ES-I3 (cell line): ENCODE data around the gene MAPKAP1.

Experiments
- H3K36me3 ChIP-seq: 2 replicates; pipeline ENCODE4 v1.6.1; 2013; ENCODE audit warnings: mild to moderate bottlenecking, low read length, control low read depth, moderate library complexity; ENCODE audit not compliant: insufficient read depth
- H3K4me1 ChIP-seq: 2 replicates; pipeline ENCODE4 v1.6.1; 2013; ENCODE audit warnings: mild to moderate bottlenecking, control low read depth, low read length; ENCODE audit not compliant: insufficient read depth
- H3K9ac ChIP-seq: 2 replicates; pipeline ENCODE4 v1.6.1; 2013; ENCODE audit warnings: low read depth, mild to moderate bottlenecking, low read length, moderate library complexity
- H3K9me3 ChIP-seq: 2 replicates; pipeline ENCODE4 v1.6.1; 2013; ENCODE audit warnings: mild to moderate bottlenecking, low read length, moderate library complexity; ENCODE audit not compliant: control insufficient read depth, insufficient read depth

The MAPKAP1 gene

GRCh38 chr9:125558453-125559092 lies 148.4 kb downstream of the MAPKAP1 start:
- H3K36me3 ChIP-seq: no peaks in the 10 kb centered on the region
- H3K9me3 ChIP-seq: no peaks in the 10 kb centered on the region
- H3K4me1 ChIP-seq: no peaks in the 10 kb centered on the region; the same call in 1 of the 2 replicates
- no peak overlapping the region for H3K9ac ChIP-seq

DNA sequence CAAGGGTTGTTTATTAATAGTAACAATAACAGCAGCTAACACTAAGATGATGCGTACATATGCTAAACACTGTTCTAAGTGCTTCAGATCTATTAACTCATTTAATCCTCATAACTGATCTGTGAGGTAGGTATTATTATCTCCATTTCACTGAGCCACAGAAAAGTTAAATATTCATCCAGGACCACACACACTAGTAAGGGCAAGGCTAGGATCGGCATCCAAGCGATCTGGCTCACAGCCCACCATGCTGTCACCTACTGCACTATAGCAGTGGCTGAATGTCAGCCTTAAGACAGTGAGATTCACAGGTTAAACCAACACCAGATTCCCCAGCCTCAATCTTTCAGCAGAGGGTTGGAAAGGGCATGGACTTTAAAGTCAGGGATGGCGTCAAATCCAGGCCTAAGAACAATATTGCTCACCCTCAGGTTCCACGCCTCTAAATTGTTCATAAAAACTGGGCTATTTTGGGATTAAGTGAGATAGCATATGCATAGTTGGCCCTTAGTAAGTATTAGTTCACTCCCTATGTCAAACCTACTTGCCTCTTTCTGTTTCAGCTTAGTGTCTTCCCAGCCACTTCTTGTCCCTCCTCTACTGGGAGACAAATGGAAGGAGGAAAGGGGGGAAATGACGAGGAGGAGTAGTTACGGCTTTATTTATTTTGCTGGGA lies 150.8 kb downstream of the MAPKAP1 start:
- H3K9ac ChIP-seq: no peak overlapping the region
- H3K4me1 ChIP-seq: no peaks in the 10 kb centered on the region; the same call in 1 of the 2 replicates
- no peaks in the 10 kb centered on the region for H3K9me3 ChIP-seq
- no peaks in the 10 kb centered on the region for H3K36me3 ChIP-seq

- no peaks in the 10 kb centered on the region for H3K9me3 ChIP-seq
- no peak overlapping the region for H3K9ac ChIP-seq
- H3K36me3 ChIP-seq: no peaks in the 10 kb centered on the region
- no peaks in the 10 kb centered on the region; the same call in 1 of the 2 replicates for H3K4me1 ChIP-seq
These were observed 152.3 kb downstream of the MAPKAP1 start for GRCh38 chr9:125554726-125555125.

DNA sequence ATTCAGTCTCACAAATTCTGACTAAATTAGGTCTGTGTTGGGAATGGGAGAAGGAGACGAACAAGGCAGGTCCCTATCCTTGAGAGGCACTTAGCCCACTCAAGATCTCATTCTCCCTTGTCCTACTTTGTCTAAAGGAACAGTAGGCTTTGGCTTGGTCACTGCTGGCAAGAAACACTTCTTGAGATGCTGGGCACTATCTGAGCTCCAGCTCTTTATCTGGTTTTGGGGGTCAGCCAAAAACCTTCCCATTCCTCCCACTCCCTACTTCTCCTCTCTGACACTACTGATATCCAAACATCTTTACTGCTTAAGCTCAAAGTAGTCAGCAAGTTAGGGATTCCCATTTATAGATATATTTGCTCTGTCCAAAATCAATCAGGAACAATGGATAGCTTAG lies 155.2 kb downstream of the MAPKAP1 start:
- Histone ChIP-seq H3K9me3 (no peaks in the 10 kb centered on the region), H3K36me3 (no peaks in the 10 kb centered on the region), H3K9ac (no peak overlapping the region), H3K4me1 (peaks cover 11% of the 10 kb centered on the region; the same call in 1 of the 2 replicates)

DNA sequence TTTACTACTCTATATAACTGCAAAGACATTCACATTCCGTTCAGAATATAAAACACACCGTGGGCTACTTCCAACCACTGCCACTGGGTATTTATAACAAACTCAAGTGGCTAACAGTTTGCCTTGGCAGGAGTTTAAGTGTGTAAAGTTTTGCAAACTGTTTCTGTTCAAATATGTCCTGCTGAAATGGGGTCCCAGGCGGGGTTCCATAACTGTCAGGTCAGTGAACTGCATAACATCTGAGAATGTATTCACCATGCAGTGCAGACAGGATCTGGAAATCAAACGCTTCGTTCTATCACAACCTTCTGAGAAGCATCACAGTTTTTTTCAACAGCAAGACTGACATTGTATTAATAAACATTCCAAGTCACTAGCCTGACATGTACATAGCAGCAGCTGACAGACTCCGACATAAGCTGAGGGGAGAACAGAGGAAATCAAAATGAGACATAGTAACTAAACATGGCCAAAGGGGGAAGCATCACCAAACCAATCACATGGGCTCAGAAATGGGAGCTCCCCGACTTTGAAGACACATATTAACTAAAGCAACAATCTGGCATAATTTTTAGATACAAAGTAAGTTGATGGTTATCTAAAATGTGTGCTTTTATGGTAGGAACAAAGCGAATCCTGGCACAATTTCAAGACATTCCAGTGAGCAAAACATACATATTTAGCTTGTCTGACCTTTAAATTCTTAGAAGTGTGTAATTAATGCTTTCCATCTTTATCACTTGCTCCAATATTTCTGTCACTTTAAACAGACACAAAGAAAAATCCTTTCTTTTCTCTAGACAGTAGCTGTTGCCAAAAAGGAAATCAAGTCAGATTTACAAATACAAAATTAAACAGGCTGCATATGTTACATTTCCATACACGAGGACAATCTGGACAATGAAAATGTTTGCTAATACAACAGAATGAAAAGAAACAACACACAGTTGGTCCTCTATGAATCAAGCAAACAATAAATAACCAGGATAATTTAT lies 156.8 kb downstream of the MAPKAP1 start:
- Histone ChIP-seq H3K9me3 (no peaks in the 10 kb centered on the region), H3K36me3 (no peaks in the 10 kb centered on the region), H3K9ac (no peak overlapping the region), H3K4me1 (peaks cover 11% of the 10 kb centered on the region; the same call in 1 of the 2 replicates)

DNA sequence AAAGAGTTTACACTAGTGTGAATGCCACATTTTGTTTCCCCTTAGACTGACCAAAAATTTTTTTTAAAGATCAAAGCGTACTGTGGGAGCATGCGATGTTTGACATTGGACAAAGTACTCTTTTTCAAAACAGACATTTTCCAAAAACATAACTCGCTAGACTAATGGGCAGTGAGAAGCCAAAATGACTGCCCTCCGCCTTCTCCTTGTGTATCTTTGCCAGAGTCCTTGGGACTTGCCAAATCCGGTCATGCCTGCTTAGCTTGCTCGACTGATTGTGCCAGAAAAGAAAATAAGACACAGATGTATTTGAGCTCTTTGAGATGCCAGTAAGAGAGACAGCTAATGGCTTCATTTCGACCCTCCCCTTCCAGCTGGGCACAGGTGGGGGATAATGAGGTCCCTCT lies 157.5 kb downstream of the MAPKAP1 start:
- Histone ChIP-seq H3K9me3 (no peaks in the 10 kb centered on the region), H3K36me3 (no peaks in the 10 kb centered on the region), H3K9ac (no peak overlapping the region), H3K4me1 (peaks cover 11% of the 10 kb centered on the region; the same call in 1 of the 2 replicates)

DNA sequence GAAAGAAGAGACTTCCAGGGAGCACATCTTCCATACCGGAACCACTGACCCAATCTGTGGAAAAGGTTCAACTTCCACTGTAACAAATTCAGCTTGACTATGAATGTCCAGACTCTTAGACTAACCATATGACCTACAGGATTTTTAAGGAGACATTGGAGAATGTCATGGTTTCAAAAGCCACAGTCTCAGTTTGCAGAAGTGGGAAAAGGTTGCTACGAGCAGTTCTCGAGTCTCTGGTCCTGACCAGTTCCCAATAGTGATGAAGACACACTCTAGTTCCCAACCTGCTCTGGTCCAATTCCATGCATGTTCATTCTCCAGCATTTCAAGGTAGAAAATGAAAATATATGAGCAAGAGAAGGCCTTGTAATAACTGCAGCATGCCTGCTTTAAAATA lies 158.0 kb downstream of the MAPKAP1 start:
- H3K9ac ChIP-seq: no peak overlapping the region
- peaks cover 11% of the 10 kb centered on the region; the same call in 1 of the 2 replicates for H3K4me1 ChIP-seq
- H3K36me3 ChIP-seq: no peaks in the 10 kb centered on the region
- H3K9me3 ChIP-seq: no peaks in the 10 kb centered on the region

DNA sequence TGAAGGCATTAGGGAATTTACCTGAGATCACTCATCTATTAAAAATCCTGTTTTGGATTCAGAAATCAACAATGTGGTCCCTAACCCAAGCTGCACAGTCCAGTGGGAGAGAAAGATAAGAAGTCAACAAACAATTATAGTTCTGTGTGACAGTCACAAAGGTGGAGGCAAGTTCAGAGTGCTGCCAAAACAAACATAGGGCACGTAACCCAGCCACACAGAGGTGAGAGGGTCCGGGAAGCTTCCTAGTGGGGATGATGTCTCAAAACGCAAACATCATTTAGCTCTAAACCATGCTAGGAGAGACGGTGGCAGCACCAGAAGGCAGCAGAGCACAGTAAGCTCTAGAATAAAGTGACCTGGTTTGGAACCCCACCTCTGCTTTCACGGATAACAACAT lies 158.9 kb downstream of the MAPKAP1 start:
- H3K36me3 ChIP-seq: no peaks in the 10 kb centered on the region
- H3K9me3 ChIP-seq: no peaks in the 10 kb centered on the region
- peaks cover 11% of the 10 kb centered on the region; the same call in 1 of the 2 replicates for H3K4me1 ChIP-seq
- no peak overlapping the region for H3K9ac ChIP-seq

DNA sequence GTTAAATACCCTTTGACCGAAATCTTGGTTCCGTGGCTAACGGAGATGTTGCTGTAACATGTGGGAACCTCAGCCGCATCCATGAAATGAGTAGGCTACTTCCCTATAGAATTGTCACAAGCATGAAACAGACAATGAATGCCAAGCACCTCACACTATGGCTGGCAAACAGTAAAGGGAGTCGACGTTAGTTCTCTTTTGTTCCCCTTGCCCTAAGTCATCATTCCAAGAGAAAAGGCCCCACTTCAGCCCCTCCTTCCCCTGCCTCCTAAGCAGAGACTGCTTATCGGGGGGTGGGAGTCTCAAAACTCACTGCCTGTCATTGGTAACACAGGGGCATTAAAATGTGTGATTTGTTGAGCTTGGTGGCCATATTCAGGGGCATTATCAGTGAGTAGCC lies 159.6 kb downstream of the MAPKAP1 start:
- H3K9ac ChIP-seq: no peak overlapping the region
- H3K36me3 ChIP-seq: no peaks in the 10 kb centered on the region; the same call in 1 of the 2 replicates
- no peaks in the 10 kb centered on the region for H3K9me3 ChIP-seq
- peaks cover 11% of the 10 kb centered on the region; the same call in 1 of the 2 replicates for H3K4me1 ChIP-seq

GRCh38 chr9:125545845-125546244 lies 161.2 kb downstream of the MAPKAP1 start:
- Histone ChIP-seq H3K9me3 (no peaks in the 10 kb centered on the region), H3K36me3 (no peaks in the 10 kb centered on the region; the same call in 1 of the 2 replicates), H3K4me1 (peaks cover 11% of the 10 kb centered on the region; the same call in 1 of the 2 replicates), H3K9ac (no peak overlapping the region)

- Histone ChIP-seq H3K4me1 (peaks cover 15% of the 10 kb centered on the region), H3K9me3 (no peaks in the 10 kb centered on the region), H3K36me3 (no peaks in the 10 kb centered on the region; the same call in 1 of the 2 replicates), H3K9ac (no peak overlapping the region; the same call in 1 of the 2 replicates)
These were observed 161.9 kb downstream of the MAPKAP1 start for GRCh38 chr9:125544988-125545651.

- Histone ChIP-seq H3K9me3 (no peaks in the 10 kb centered on the region), H3K4me1 (peaks cover 18% of the 10 kb centered on the region), H3K9ac (no peak overlapping the region), H3K36me3 (no peaks in the 10 kb centered on the region; the same call in 1 of the 2 replicates)
These were observed 162.5 kb downstream of the MAPKAP1 start for GRCh38 chr9:125544484-125544883.

- no peaks in the 10 kb centered on the region for H3K9me3 ChIP-seq
- no peaks in the 10 kb centered on the region; the same call in 1 of the 2 replicates for H3K36me3 ChIP-seq
- peaks cover 7% of the 10 kb centered on the region; the same call in 1 of the 2 replicates for H3K4me1 ChIP-seq
- H3K9ac ChIP-seq: no peak overlapping the region
These were observed 165.2 kb downstream of the MAPKAP1 start for GRCh38 chr9:125541840-125542243.
